Muscle layer of colon (tissue), 2 donors: ENCODE measurements around the gene RFWD3.
"Not testable (repeated sequence)": the region's sequence is repeated elsewhere in the genome, so short reads cannot be mapped to it uniquely, and the experiment has no call there.

Experiments
- H3K27ac ChIP-seq: one replicate; pipeline ENCODE4 v1.7.0; 2013; ENCODE audit warnings: low read depth, mild to moderate bottlenecking, low read length, moderate library complexity
- H3K27me3 ChIP-seq, 2 donors: one replicate each; pipeline ENCODE4 v1.7.0; 2013; ENCODE audit warnings: low read length in 2 of 2, mild to moderate bottlenecking in 2 of 2; ENCODE audit not compliant: insufficient read depth in 2 of 2, control insufficient read depth in 1 of 2
- H3K36me3 ChIP-seq: one replicate; pipeline ENCODE4 v1.7.0; 2013; ENCODE audit warnings: mild to moderate bottlenecking, low read length; ENCODE audit not compliant: insufficient read depth
- H3K4me1 ChIP-seq: one replicate; pipeline ENCODE4 v1.7.0; 2013; ENCODE audit warnings: mild to moderate bottlenecking, low read length; ENCODE audit not compliant: insufficient read depth
- H3K4me3 ChIP-seq, 2 donors: one replicate each; pipeline ENCODE4 v1.7.0; 2013; ENCODE audit warnings: low read length in 2 of 2, low read depth in 1 of 2, mild to moderate bottlenecking in 1 of 2, moderate library complexity in 1 of 2
- H3K9ac ChIP-seq: one replicate; pipeline ENCODE4 v1.7.0; 2013; ENCODE audit warnings: low read length
- H3K9me3 ChIP-seq: one replicate; pipeline ENCODE4 v1.7.0; 2013; ENCODE audit warnings: mild to moderate bottlenecking, low read length
- donor health status: abdominal sarcoma.
- donor health status: Adenocarcinoma of cecum.

RFWD3 gene

DNA sequence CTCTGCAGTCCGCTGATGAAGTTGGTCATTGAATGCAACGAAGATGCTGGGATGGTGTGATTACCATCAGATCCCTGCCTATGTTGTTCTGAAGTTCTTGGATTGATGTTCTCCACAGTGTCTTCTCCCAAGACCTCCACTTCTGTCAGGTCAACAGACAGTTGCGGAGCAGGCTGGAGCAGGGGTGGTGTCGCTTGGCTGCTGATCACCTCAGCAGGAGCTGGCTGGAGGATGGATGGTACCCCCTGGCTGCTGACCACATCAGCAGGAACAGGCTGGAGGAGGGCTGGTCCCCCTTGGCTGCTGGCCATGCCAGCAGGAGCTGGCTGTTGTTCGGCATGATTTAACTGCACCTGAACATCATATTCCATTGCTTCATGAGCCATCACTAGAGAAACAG, 5.6 kb downstream of the RFWD3 start:
- H3K27me3 ChIP-seq: no peaks in the 10 kb centered on the region
- peaks cover 39% of the 10 kb centered on the region for H3K36me3 ChIP-seq

DNA sequence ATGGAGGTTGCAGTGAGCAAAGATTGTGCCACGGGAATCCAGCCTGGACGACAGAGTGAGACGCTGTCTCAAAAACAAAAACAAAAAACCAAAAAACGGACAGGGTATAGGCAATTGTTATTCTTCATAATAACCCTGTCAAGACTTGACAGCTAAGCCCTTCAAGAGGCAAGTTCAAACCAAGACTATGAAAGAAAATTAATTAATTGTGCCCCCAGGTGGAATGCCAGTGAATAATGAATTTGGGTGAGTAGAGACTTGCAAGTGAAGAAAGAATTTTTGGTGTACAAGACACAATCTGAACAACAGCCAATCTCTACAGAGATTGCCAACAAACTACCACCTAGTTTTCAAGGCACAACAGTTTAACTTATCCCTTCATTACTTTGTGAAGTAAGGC, 6.3 kb downstream of the RFWD3 start:
- H3K9ac ChIP-seq: no peak overlapping the region
- H3K9me3 ChIP-seq: no peaks in the 10 kb centered on the region
- no peak overlapping the region for H3K27ac ChIP-seq
- no peaks in the 10 kb centered on the region for H3K27me3 ChIP-seq
- H3K4me1 ChIP-seq: no peaks in the 10 kb centered on the region
- H3K4me3 ChIP-seq: no peak overlapping the region
- H3K36me3 ChIP-seq: peaks cover 39% of the 10 kb centered on the region

More for the DNA sequence above, 5.6 kb downstream of the RFWD3 start:
- Histone ChIP-seq H3K27ac (no peak overlapping the region), H3K9ac (no peak overlapping the region), H3K4me1 (peaks cover 4% of the 10 kb centered on the region), H3K4me3 (no peak overlapping the region), H3K9me3 (no peaks in the 10 kb centered on the region)

DNA sequence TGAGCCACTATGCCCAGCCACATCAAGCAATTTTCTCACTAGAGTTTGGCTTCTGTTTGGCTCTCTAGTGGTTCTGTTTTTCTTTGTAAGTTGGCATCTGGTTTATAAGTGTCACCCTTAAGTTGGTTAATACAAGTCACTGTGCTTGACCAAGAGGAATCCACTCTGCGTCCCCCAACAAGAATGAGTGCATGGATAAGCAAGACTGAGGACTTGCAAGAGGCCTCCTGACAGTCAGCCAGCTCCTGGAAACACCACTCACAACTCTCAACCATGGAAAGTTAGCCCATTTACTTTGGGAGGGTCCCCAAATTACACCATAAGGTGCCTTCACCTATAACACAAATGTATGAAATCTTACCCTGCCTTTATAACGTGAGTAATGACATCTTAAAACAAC, 7.6 kb downstream of the RFWD3 start:
- H3K27ac ChIP-seq: no peak overlapping the region
- H3K4me1 ChIP-seq: no peaks in the 10 kb centered on the region
- no peak overlapping the region for H3K9ac ChIP-seq
- no peak overlapping the region for H3K4me3 ChIP-seq
- H3K27me3 ChIP-seq: no peaks in the 10 kb centered on the region
- H3K36me3 ChIP-seq: peaks cover 33% of the 10 kb centered on the region
- H3K9me3 ChIP-seq: no peaks in the 10 kb centered on the region

DNA sequence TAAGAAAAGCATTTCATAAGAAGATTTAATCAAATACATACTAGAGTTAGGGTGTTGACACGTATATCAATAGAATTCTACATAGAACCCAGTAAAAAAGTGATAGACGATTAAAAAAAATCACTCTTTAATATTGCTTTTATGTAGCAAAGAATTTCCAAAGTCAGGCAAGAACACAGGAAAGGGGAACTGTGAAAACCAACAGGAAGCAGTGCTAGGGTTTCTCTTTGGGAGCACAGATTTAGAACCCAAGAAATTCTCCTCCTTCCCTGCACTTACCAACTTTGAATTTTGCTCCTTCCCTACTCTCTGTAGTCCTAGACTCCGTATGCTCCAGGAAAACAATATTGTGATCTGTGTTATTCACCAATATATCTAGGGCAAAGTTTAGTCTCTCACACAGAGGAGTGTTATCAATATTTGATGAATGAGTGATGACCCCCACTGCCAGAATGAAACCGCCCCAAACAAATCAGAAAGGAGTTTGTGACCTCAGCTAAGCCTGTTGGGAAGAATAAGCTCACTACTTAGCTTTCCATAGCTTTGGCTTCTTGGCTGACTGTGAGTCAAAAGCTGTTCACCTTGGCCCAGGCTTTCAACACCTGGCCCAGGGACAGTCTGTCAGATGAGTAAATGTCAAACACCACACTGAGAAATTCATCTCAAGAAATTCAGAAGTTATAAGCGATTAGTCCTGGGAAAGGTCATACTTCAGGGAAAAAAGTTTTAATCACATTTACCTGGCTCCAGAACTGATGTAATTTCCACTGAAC, 8.6 kb downstream of the RFWD3 start:
- Histone ChIP-seq H3K9ac (no peak overlapping the region), H3K27ac (no peak overlapping the region), H3K36me3 (peaks cover 25% of the 10 kb centered on the region)

DNA sequence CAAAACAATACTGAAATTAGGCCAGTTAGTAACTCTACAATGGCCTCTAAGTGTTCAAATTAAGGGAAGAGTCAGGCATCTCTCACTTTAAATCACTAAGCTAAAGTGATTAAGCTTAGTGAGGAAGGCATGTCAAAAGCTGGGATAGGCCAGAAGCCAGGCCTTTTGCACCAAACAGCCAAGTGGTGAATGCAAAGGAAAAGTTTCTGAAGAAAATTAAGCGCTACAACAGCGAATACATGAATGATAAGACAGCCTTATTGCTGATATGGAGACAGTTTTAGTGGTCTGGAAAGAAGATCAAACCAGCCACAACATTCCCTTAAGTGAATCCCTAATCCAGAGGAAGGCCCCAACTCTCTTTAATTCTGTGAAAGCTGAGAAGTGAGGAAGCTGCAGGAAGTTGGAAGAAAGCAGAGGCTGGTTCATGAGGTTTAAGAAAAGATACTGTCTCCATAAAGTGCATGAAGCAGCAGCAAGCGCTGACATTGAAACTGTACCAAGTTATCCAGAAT, 12.1 kb downstream of the RFWD3 start:
- H3K4me1 ChIP-seq: no peaks in the 10 kb centered on the region
- H3K27me3 ChIP-seq: no peaks in the 10 kb centered on the region
- H3K27ac ChIP-seq: no peak overlapping the region
- H3K36me3 ChIP-seq: peaks cover 23% of the 10 kb centered on the region
- H3K9me3 ChIP-seq: no peaks in the 10 kb centered on the region
- H3K9ac ChIP-seq: no peak overlapping the region
- H3K4me3 ChIP-seq: no peak overlapping the region

More for the DNA sequence above, 8.6 kb downstream of the RFWD3 start:
- H3K27me3 ChIP-seq: no peaks in the 10 kb centered on the region
- no peaks in the 10 kb centered on the region for H3K9me3 ChIP-seq
- no peaks in the 10 kb centered on the region for H3K4me1 ChIP-seq
- no peak overlapping the region for H3K4me3 ChIP-seq

DNA sequence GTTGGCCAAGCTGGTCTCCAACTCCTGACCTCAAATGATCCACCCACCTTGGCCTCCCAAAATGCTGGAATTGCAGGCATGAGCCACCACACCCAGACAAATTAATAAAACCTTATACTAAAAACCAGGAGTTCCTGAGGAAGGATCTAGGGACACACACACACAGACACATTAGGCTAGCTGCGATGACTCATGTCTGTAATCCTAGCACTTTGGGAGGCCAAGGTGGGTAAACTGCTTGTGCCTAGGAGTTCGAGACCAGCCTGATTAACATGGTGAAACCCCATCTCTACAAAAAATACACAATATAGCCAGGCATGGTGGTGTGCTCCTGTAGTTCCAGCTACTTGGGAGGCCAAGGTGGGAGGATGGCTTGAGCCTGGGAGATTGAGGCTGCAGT, 13.8 kb downstream of the RFWD3 start:
- H3K9ac ChIP-seq, H3K4me1 ChIP-seq, H3K27me3 ChIP-seq, H3K9me3 ChIP-seq, H3K27ac ChIP-seq, H3K4me3 ChIP-seq: not testable (repeated sequence)
- peaks cover 14% of the 10 kb centered on the region for H3K36me3 ChIP-seq

DNA sequence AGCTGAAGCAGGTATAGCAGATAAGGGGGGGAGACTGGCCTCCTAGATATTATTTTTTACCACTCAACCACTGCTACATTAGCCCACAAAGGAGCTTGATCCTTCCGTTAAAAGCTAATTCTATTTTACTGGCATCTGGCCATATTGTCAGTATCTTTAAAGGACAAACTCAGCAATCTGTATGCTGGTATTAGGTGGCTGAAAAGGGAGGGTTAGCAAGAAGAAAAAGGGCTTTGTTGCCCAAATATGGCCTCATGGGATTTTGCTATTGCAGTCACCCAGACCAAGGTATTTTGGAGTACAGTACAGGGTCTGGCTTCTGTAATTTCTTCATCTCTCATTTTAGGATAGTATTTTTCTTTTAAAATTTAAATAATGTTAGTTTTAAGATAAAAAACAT, 14.4 kb downstream of the RFWD3 start:
- Histone ChIP-seq H3K27ac (no peak overlapping the region), H3K36me3 (peaks cover 14% of the 10 kb centered on the region), H3K4me3 (no peak overlapping the region), H3K9me3 (no peaks in the 10 kb centered on the region), H3K9ac (no peak overlapping the region), H3K27me3 (no peaks in the 10 kb centered on the region), H3K4me1 (no peaks in the 10 kb centered on the region)

DNA sequence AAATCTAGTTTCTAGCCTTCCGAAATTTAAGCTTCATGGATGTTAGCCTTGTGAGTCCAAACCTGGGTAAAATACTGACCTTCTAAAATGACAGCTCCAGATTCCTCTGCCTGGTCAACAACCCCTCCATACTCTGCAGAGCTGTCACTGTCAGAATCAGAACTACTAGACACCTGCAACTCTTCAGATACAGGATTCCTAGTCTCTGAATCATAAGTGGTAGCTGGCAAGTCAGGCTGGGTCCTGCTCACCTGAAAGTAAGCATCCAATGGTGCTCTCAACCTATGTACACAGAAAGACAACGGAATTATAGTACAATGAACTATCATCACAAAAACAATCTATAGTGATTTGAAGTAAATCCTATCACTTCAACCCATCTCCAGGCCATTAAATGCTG, 14.8 kb downstream of the RFWD3 start:
- Histone ChIP-seq H3K9me3 (no peaks in the 10 kb centered on the region), H3K27me3 (no peaks in the 10 kb centered on the region), H3K27ac (no peak overlapping the region), H3K36me3 (peaks cover 14% of the 10 kb centered on the region), H3K4me1 (no peaks in the 10 kb centered on the region), H3K9ac (no peak overlapping the region), H3K4me3 (no peak overlapping the region)

DNA sequence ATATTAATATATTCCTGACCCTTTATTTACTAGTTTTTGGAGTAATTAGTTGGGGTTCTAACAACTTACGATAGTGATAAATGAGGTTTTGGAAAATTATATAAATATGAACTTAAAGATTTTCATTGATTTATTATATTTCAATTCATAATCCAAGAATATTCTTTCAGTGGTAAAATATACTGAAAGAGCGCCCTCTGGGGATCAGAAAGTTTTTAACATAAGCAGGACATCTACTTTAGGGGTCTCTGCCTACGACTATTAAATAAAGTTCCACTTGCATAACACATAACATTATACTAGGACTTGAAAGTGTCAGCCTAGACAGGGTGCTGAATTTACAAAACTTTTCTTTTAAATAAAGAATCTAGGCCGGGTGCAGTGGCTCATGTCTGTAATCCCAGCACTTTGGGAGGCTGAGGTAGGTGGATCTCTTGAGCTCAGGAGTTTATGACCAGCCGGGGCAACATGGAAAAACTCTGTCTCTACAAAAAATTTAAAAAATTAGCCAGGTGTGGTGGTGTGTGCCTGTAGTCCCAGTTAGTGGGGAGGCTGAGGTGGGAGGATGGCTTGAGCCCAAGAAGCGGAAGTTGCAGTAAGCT, 15.6 kb downstream of the RFWD3 start:
- H3K9ac ChIP-seq: no peak overlapping the region
- H3K4me1 ChIP-seq: no peaks in the 10 kb centered on the region
- H3K27ac ChIP-seq: no peak overlapping the region
- H3K9me3 ChIP-seq: no peaks in the 10 kb centered on the region
- no peaks in the 10 kb centered on the region for H3K27me3 ChIP-seq
- H3K4me3 ChIP-seq: no peak overlapping the region
- H3K36me3 ChIP-seq: peaks cover 14% of the 10 kb centered on the region

DNA sequence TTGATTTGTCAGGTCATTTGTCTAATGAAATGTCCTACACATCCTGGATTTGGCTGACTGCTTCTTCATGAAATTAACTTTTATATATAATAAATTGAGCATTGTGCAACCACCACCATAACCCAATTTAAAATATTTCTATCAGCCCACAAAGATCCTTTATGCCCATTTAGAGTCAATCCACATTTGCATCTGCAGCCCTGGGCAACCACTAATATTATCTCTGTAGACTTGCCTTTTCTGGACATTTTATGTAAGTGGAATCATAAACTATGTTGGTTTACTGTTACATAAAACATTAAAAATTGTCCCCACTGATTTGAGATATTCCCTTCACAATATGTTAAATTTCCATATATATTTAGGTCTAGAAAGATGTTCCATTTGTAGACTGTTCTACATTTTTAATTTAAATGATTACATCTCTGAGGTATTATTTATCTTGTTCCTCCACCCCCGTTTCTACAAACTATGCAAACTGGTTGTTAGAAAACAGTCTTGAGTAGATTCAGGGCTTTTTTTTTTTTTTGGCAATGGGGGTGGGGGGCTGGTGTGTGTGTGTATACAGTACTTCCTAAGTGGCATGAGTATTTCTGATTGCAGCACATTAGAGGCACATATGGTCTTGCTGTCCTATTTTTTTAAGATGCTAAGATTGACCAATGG, 16.7 kb downstream of the RFWD3 start:
- no peak overlapping the region for H3K27ac ChIP-seq
- no peaks in the 10 kb centered on the region for H3K4me1 ChIP-seq
- H3K36me3 ChIP-seq: peaks cover 16% of the 10 kb centered on the region
- no peaks in the 10 kb centered on the region for H3K27me3 ChIP-seq
- H3K9me3 ChIP-seq: no peaks in the 10 kb centered on the region
- no peak overlapping the region for H3K9ac ChIP-seq
- H3K4me3 ChIP-seq: no peak overlapping the region

DNA sequence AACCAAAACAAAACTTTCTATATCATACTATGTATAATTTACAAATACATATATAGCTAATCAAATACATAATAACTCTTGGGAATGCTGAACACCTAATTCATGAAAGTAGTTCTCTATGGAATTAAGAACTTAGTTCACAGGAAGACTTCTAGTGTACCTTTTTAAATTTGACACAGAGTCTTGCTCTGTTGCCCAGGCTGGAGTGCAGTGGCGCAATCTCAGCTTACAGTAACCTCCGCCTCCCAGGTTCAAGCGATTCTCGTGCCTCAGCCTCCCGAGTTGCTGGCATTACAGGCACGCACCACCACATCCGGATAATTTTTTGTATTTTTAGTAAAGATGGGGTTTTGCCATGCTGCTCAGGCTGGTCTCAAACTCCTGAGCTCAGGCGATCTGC, 24.7 kb downstream of the RFWD3 start:
- Histone ChIP-seq H3K4me3 (no peak overlapping the region), H3K27ac (no peak overlapping the region), H3K36me3 (peaks cover 20% of the 10 kb centered on the region), H3K9ac (no peak overlapping the region), H3K9me3 (no peaks in the 10 kb centered on the region), H3K27me3 (no peaks in the 10 kb centered on the region), H3K4me1 (no peaks in the 10 kb centered on the region)
